Hepatocyte (in vitro differentiated cells): Measurements from ENCODE around the gene AP2S1. TPM values are rescaled to one million over a fixed set of nuclear protein-coding genes. Genes with fewer than 3 reads are reported as not detected.

Experiments used
- DNase-seq: peaks from one replicate; pipeline ENCODE4 v3.0.0-alpha.2; 2016; ENCODE audit warnings: low spot score
- H2AFZ ChIP-seq: fragments of 200-600 bp; sonication (generic); 2 replicates; pipeline ENCODE4 v1.6.0; 2016; ENCODE audit warnings: antibody characterized with exemption, mild to moderate bottlenecking
- H3K27ac ChIP-seq: fragments of 200-600 bp; sonication (generic); 2 replicates; pipeline ENCODE4 v1.5.1; 2016; ENCODE audit warnings: mild to moderate bottlenecking
- H3K27me3 ChIP-seq: fragments of 200-600 bp; sonication (generic); 2 replicates; pipeline ENCODE4 v1.6.1; 2016
- H3K36me3 ChIP-seq: fragments of 200-600 bp; sonication (generic); replicated peaks from 2 replicates; pipeline ENCODE4 v1.5.1; 2016; ENCODE audit warnings: low read depth; ENCODE audit not compliant: insufficient read depth
- H3K4me1 ChIP-seq: fragments of 200-600 bp; sonication (generic); 2 replicates; pipeline ENCODE4 v1.5.1; 2016; ENCODE audit warnings: mild to moderate bottlenecking, moderate library complexity; ENCODE audit not compliant: insufficient read depth
- H3K4me2 ChIP-seq: fragments of 200-600 bp; sonication (generic); 2 replicates; pipeline ENCODE4 v1.6.0; 2016
- H3K4me3 ChIP-seq: fragments of 200-600 bp; sonication (generic); 2 replicates; pipeline ENCODE4 v1.5.1; 2016; ENCODE audit warnings: mild to moderate bottlenecking
- H3K79me2 ChIP-seq: fragments of 200-600 bp; sonication (generic); 2 replicates; pipeline ENCODE4 v1.6.0; 2017; ENCODE audit warnings: mild to moderate bottlenecking
- H3K9me2 ChIP-seq: fragments of 200-600 bp; sonication (generic); replicated peaks from 2 replicates; pipeline ENCODE4 v1.6.0; 2017; ENCODE audit warnings: mild to moderate bottlenecking; ENCODE audit not compliant: insufficient read depth
- H3K9me3 ChIP-seq: fragments of 200-600 bp; sonication (generic); 2 replicates; pipeline ENCODE4 v1.5.1; 2016; ENCODE audit warnings: low read depth, mild to moderate bottlenecking
- H4K20me1 ChIP-seq: fragments of 200-600 bp; sonication (generic); 2 replicates; pipeline ENCODE4 v1.6.0; 2016; ENCODE audit warnings: mild to moderate bottlenecking; ENCODE audit not compliant: insufficient read depth, poor library complexity, severe bottlenecking
- CTCF ChIP-seq: fragments of 200-600 bp; sonication (generic); IDR thresholded peaks from 2 replicates; pipeline ENCODE4 v1.5.1; 2016; ENCODE audit warnings: antibody characterized with exemption, mild to moderate bottlenecking; ENCODE audit not compliant: poor library complexity
- EZH2 ChIP-seq: fragments of 200-600 bp; sonication (generic); IDR thresholded peaks from 2 replicates; pipeline ENCODE4 v1.6.1; 2016; ENCODE audit warnings: antibody characterized with exemption, mild to moderate bottlenecking, borderline replicate concordance
- EZH2phosphoT487 ChIP-seq: fragments of 200-600 bp; sonication (generic); IDR thresholded peaks from one replicate; pipeline ENCODE4 v1.6.1; 2018; ENCODE audit warnings: antibody characterized with exemption, mild to moderate bottlenecking, low read depth, moderate library complexity; ENCODE audit not compliant: unreplicated experiment, severe bottlenecking
- WGBS: methylation state at CpG from one replicate; pipeline ENCODE4 v1.1.6; 2016; ENCODE audit warnings: low lambda C conversion rate; ENCODE audit errors: missing lambda C conversion rate; 5-methylcytosine and 5-hydroxymethylcytosine counted together
- polyA plus RNA-seq: library from polyadenylated mRNA; unstranded; fragments of >200 nt; fragmentation: Nextera tagmentation; extraction: Ambion mirVana; gene quantifications from 2 replicates; pipeline ENCODE4 v1.2.1, GENCODE V29; 2016
- small RNA-seq: library from RNA; depleted of rRNA; stranded (forward); fragments of <200 nt; gene quantifications from one replicate; pipeline ENCODE3, GENCODE V24; 2014
- total RNA-seq: library from RNA; depleted of rRNA; stranded (reverse); fragments of >200 nt; gene quantifications from 2 replicates; pipeline ENCODE4 v1.2.3, GENCODE V29; 2014

Gene AP2S1
- total and polyA plus RNA-seq, 2 experiments from 2014 or later, result 109 to 349 TPM

GRCh38 chr19:46788968-46789338 lies 61.7 kb downstream of the AP2S1 start:
- DNase-seq, result no peak
- Histone ChIP-seq H2AFZ (no peak overlapping the region), H3K36me3 (no peaks in the 10 kb centered on the region), H3K79me2 (peaks cover 34% of the 10 kb centered on the region), H3K4me2 (peak overlapping the region; percentile 87), H3K9me2 (no peaks in the 10 kb centered on the region), H3K4me3 (no peak overlapping the region), H3K27ac (no peak overlapping the region), H4K20me1 (peaks cover 4% of the 10 kb centered on the region), H3K9me3 (no peaks in the 10 kb centered on the region), H3K4me1 (peaks cover 22% of the 10 kb centered on the region), H3K27me3 (no peaks in the 10 kb centered on the region)
- TF ChIP-seq EZH2, result no peak
- TF ChIP-seq CTCF, result no peak
- TF ChIP-seq EZH2phosphoT487, result no peak
- WGBS, result 56% methylated on average over 9 of the region's 9 CpGs

GRCh38 chr19:46788262-46788967 lies 62.2 kb downstream of the AP2S1 start, which contains the start of gene SLC1A5:
Gene SLC1A5 (minus strand): TSS chr19:46788594. CDS start chr19:46787965, 629 bp downstream.
- H3K27me3 ChIP-seq, result no peaks in the 10 kb centered on the region
- H3K27ac ChIP-seq, result peak within 1 kb of the TSS; percentile 98
- peak within 1 kb of the TSS; percentile 4 for H2AFZ ChIP-seq
- peaks cover 27% of the 10 kb centered on the region for H3K4me1 ChIP-seq
- TF ChIP-seq EZH2 (no peak), EZH2phosphoT487 (no peak), CTCF (no peak)
- WGBS, result 2% methylated on average over 31 of the region's 46 CpGs
- H3K79me2 ChIP-seq, result peaks cover 39% of the 10 kb centered on the region
- H4K20me1 ChIP-seq, result peaks cover 4% of the 10 kb centered on the region
- H3K9me3 ChIP-seq, result no peaks in the 10 kb centered on the region
- DNase-seq, result peak; percentile 96
- H3K4me2 ChIP-seq, result peak within 1 kb of the TSS; percentile 87
- H3K4me3 ChIP-seq, result peak within 1 kb of the TSS; percentile 36
- no peaks in the 10 kb centered on the region for H3K36me3 ChIP-seq
- H3K9me2 ChIP-seq, result no peaks in the 10 kb centered on the region

Small RNA genes lying within 50 kb of the gene (small RNA-seq; reads per million reads assigned to genes)
- gene AC008622.3 (not detected), gene HNRNPMP2 (not detected)

Other genes with a start within 250 kb of the AP2S1 start
- gene CALM3, start 249.5 kb downstream of the AP2S1 start, total RNA-seq, result 185 and 246 TPM in 2 replicates
- 220 and 237 TPM in 2 replicates for gene CALM3, start 249.5 kb downstream of the AP2S1 start, polyA plus RNA-seq
- 3.2 and 5.2 TPM in 2 replicates for gene PTGIR, start 225.8 kb downstream of the AP2S1 start, total RNA-seq
- 3.4 and 4.8 TPM in 2 replicates for gene PTGIR, start 225.8 kb downstream of the AP2S1 start, polyA plus RNA-seq
- not detected in 2 replicates for gene GNG8, start 214.6 kb downstream of the AP2S1 start, total RNA-seq
- 2.4 and 4.6 TPM in 2 replicates for gene GNG8, start 214.6 kb downstream of the AP2S1 start, polyA plus RNA-seq
- gene DACT3, start 189.7 kb downstream of the AP2S1 start, total RNA-seq, result 12.7 and 18.4 TPM in 2 replicates
- 17.4 and 18.4 TPM in 2 replicates for gene DACT3, start 189.7 kb downstream of the AP2S1 start, polyA plus RNA-seq
- gene PRKD2, start 133.7 kb downstream of the AP2S1 start, total RNA-seq, result 15.6 and 29.5 TPM in 2 replicates
- 37.9 and 48.5 TPM in 2 replicates for gene PRKD2, start 133.7 kb downstream of the AP2S1 start, polyA plus RNA-seq
- 17.0 and 18.7 TPM in 2 replicates for gene FKRP, start 104.8 kb downstream of the AP2S1 start, total RNA-seq
- gene FKRP, start 104.8 kb downstream of the AP2S1 start, polyA plus RNA-seq, result 21.2 and 23.6 TPM in 2 replicates
- 57.6 and 64.1 TPM in 2 replicates for gene STRN4, start 104.4 kb downstream of the AP2S1 start, total RNA-seq
- gene STRN4, start 104.4 kb downstream of the AP2S1 start, polyA plus RNA-seq, result 58.0 and 63.7 TPM in 2 replicates
- gene SLC1A5, start 62.3 kb downstream of the AP2S1 start, total RNA-seq, result 84.6 and 87.9 TPM in 2 replicates
- 171 and 176 TPM in 2 replicates for gene SLC1A5, start 62.3 kb downstream of the AP2S1 start, polyA plus RNA-seq
- 44.3 and 48.1 TPM in 2 replicates for gene ARHGAP35, start 10.2 kb upstream of the AP2S1 start, total RNA-seq
- 11.5 and 18.6 TPM in 2 replicates for gene ARHGAP35, start 10.2 kb upstream of the AP2S1 start, polyA plus RNA-seq
- gene NPAS1, start 169.0 kb upstream of the AP2S1 start, total RNA-seq, result 0.20 and 0.23 TPM in 2 replicates
- 4.5 and 5.5 TPM in 2 replicates for gene NPAS1, start 169.0 kb upstream of the AP2S1 start, polyA plus RNA-seq
- 21.1 and 31.0 TPM in 2 replicates for gene TMEM160, start 197.8 kb upstream of the AP2S1 start, total RNA-seq
- gene TMEM160, start 197.8 kb upstream of the AP2S1 start, polyA plus RNA-seq, result 71.7 and 91.7 TPM in 2 replicates